Stimulated activated naive CD4-positive, alpha-beta T cell treated with Interleukin-2 at 50 U/mL for 16 hours (primary cell): ENCODE measurements around the gene NCOA6.
"Not testable (repeated sequence)": the region's sequence is repeated elsewhere in the genome, so short reads cannot be mapped to it uniquely, and the experiment has no call there.

ENCODE experiments used
- DNase-seq: peaks from one replicate; lab custom pipeline; 2025; lab: John Stamatoyannopoulos, UW

NCOA6 gene

GRCh38 chr20:34829191-34829590, 3.7 kb upstream of the NCOA6 start:
- no peak for DNase-seq

GRCh38 chr20:34824806-34825529, 483 bp downstream of the NCOA6 start:
- DNase-seq = peak; percentile 65

GRCh38 chr20:34824452-34824805, 1.0 kb downstream of the NCOA6 start:
- DNase-seq = peak; percentile 79

- no peak for DNase-seq
These were observed 1.4 kb downstream of the NCOA6 start for GRCh38 chr20:34824026-34824425.

GRCh38 chr20:34820805-34821578, 4.5 kb downstream of the NCOA6 start:
- no peak for DNase-seq

- no peak for DNase-seq
These were observed 7.7 kb downstream of the NCOA6 start for GRCh38 chr20:34817801-34818200.

GRCh38 chr20:34817072-34817471, 8.4 kb downstream of the NCOA6 start:
- DNase-seq = no peak

- DNase-seq = no peak
These were observed 9.8 kb downstream of the NCOA6 start for GRCh38 chr20:34815636-34816035.

GRCh38 chr20:34808583-34808982, 16.9 kb downstream of the NCOA6 start:
- no peak for DNase-seq

- DNase-seq = not testable (repeated sequence)
These were observed 17.4 kb downstream of the NCOA6 start for GRCh38 chr20:34807944-34808465.

GRCh38 chr20:34806255-34806654, 19.2 kb downstream of the NCOA6 start:
- DNase-seq = no peak

GRCh38 chr20:34798871-34799270, 26.6 kb downstream of the NCOA6 start:
- no peak for DNase-seq

GRCh38 chr20:34798328-34798727, 27.1 kb downstream of the NCOA6 start:
- no peak for DNase-seq

- DNase-seq = no peak
These were observed 28.1 kb downstream of the NCOA6 start for GRCh38 chr20:34797012-34797995.

- DNase-seq = no peak
These were observed 31.4 kb downstream of the NCOA6 start for GRCh38 chr20:34794006-34794585.

GRCh38 chr20:34792687-34793363, 32.6 kb downstream of the NCOA6 start:
- no peak for DNase-seq

GRCh38 chr20:34791289-34792020, 34.0 kb downstream of the NCOA6 start:
- no peak for DNase-seq

- DNase-seq = no peak
These were observed 44.2 kb downstream of the NCOA6 start for GRCh38 chr20:34781220-34781619.

GRCh38 chr20:34780291-34780690, 45.2 kb downstream of the NCOA6 start:
- DNase-seq = not testable (repeated sequence)

GRCh38 chr20:34776177-34776576, 49.3 kb downstream of the NCOA6 start:
- no peak for DNase-seq
